Stimulated activated CD8-positive, alpha-beta memory T cell treated with anti-CD3 and anti-CD28 coated beads, Interleukin-7, amount 100 ng/mL, for 48 hours (primary cell): ENCODE measurements around the gene FARP2.

Source experiments
- DNase-seq, 2 donors: peaks; one replicate each; pipeline ENCODE4 v3.0.0-alpha.2; 2020; ENCODE audit warnings: low read depth in 1 of 2; ENCODE audit errors: extremely low read depth in 1 of 2

FARP2 gene

GRCh38 chr2:241324775-241325174 lies 31.3 kb upstream of the FARP2 start:
- no peak for DNase-seq

GRCh38 chr2:241325257-241325656 lies 30.8 kb upstream of the FARP2 start:
- no peak for DNase-seq

GRCh38 chr2:241329669-241330615 lies 26.1 kb upstream of the FARP2 start:
- no peak for DNase-seq

GRCh38 chr2:241330616-241330981 lies 25.5 kb upstream of the FARP2 start:
- no peak for DNase-seq

GRCh38 chr2:241334813-241335212 lies 21.3 kb upstream of the FARP2 start:
- DNase-seq = no peak

GRCh38 chr2:241339839-241340630 lies 16.1 kb upstream of the FARP2 start:
- DNase-seq = no peak

- DNase-seq = no peak
These were observed 15.4 kb upstream of the FARP2 start for GRCh38 chr2:241340631-241341163.

- no peak for DNase-seq
These were observed 11.0 kb upstream of the FARP2 start for GRCh38 chr2:241344925-241345651.

GRCh38 chr2:241349941-241350340 lies 6.1 kb upstream of the FARP2 start:
- no peak for DNase-seq

GRCh38 chr2:241350530-241350877 lies 5.6 kb upstream of the FARP2 start:
- no peak for DNase-seq

GRCh38 chr2:241350878-241351639 lies 5.0 kb upstream of the FARP2 start:
- no peak for DNase-seq

- no peak for DNase-seq
These were observed 4.4 kb upstream of the FARP2 start for GRCh38 chr2:241351640-241352031.

GRCh38 chr2:241352227-241352626 lies 3.9 kb upstream of the FARP2 start:
- no peak for DNase-seq

- DNase-seq = peak; percentile 30 to 68
These were observed 1.1 kb upstream of the FARP2 start for GRCh38 chr2:241354668-241355658.

GRCh38 chr2:241356871-241357260 lies 781 bp downstream of the FARP2 start:
- no peak for DNase-seq

GRCh38 chr2:241357531-241357930 lies 1.4 kb downstream of the FARP2 start:
- DNase-seq = no peak

- no peak for DNase-seq
These were observed 2.4 kb downstream of the FARP2 start for GRCh38 chr2:241358470-241358869.

GRCh38 chr2:241359481-241360045 lies 3.5 kb downstream of the FARP2 start:
- no peak for DNase-seq

GRCh38 chr2:241363426-241363825 lies 7.3 kb downstream of the FARP2 start:
- DNase-seq = no peak
